ENCODE measurements around the gene TPM4.

Gene TPM4

GRCh38 chr19:16041991-16042386 lies 34.3 kb upstream of the TPM4 start:
- no peak for DNase-seq (ENCODE audit: low spot score)

- DNase-seq (ENCODE audit: low spot score), result no peak
These were observed 33.7 kb upstream of the TPM4 start for GRCh38 chr19:16042533-16043085.

DNA sequence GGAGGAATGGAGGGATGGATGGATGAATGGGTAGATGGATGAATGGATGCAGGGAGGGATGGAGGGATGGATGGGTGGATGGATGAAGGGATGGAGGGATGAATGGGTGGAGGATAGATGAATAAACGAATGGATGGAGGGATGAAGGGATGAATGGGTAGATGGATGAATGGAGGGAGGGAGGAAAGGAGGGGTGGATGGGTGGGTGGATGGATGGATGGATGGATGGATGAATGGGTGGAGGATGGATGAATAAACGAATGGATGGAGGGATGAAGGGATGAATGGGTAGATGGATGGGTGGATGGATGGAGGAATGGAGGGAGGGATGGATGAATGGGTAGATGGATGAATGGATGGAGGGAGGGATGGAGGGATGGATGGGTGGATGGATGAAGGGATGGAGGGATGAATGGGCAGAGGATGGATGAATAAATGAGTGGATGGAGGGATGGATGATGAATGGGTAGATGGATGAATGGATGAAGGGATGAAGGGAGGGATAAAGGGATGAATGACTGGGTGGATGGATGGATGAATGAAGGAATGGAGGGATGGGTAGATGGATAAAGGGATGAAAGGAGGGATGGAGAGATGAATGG lies 33.0 kb upstream of the TPM4 start:
- DNase-seq (ENCODE audit: low spot score), result no peak

GRCh38 chr19:16044746-16045145 lies 31.5 kb upstream of the TPM4 start:
- no peak for DNase-seq (ENCODE audit: low spot score)

GRCh38 chr19:16045171-16045570 lies 31.1 kb upstream of the TPM4 start:
- DNase-seq (ENCODE audit: low spot score), result no peak

- DNase-seq (ENCODE audit: low spot score), result no peak
These were observed 30.4 kb upstream of the TPM4 start for GRCh38 chr19:16045893-16046292.

GRCh38 chr19:16048583-16048982 lies 27.7 kb upstream of the TPM4 start:
- no peak for DNase-seq (ENCODE audit: low spot score)

DNA sequence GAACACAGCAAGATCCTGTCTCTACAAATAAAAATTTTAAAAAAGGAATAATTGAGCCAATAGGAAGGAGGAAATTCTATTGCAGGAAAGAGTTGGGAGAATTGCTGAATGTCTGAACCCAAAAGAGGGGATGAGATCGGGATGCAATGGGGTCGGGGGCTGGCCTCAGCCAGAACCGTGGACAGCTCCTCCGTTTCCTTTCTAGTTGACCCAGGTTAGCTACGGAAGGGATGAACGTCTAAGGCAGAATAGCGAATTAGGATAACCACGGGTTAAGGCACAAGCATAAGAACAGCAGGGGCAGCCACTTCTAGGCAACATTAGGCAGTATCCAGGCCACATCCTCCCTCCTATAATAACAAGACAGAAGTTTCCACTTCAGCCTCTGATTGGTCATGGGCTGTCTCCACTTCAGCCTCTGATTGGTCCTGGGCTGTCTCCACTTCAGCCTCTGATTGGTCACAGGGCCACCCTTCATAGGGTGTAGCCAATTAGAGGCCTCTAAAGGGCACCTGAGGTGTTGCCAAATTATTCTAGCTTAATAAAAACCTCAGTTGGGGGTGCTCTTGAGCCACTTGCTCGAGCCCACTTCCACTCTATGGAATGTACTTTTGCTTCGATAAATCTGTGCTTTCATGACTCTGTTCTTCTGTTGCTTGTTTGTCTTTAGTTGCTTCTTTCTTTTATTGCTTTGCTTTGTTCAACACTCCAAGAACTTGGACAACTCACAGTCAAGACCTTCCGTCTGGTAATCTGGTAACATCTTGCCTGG lies 24.9 kb upstream of the TPM4 start:
- no peak for DNase-seq (ENCODE audit: low spot score)

DNA sequence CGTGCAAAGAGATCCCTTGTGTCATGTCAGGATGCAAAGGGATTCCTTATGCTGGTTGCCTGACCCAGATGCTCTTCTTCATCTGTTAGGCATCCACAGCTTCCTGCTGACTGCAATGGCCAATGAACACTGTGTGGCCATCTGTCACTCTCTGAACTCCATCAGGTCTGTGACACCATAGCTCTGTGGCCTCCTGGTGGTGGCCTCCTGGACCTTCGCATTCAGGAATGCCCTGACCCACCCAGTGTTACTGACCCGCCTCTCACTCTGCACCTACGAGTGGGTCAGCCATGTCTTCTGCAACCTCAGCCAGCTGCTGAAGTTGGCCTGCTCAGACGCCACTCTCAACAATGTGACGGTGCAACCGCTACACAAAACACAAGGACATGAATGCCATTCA lies 23.9 kb upstream of the TPM4 start:
- no peak for DNase-seq (ENCODE audit: low spot score)

- DNase-seq (ENCODE audit: low spot score), result no peak
These were observed 19.2 kb upstream of the TPM4 start for GRCh38 chr19:16057062-16057461.

GRCh38 chr19:16060294-16060693 lies 16.0 kb upstream of the TPM4 start:
- DNase-seq (ENCODE audit: low spot score), result no peak

- no peak for DNase-seq (ENCODE audit: low spot score)
These were observed 14.4 kb upstream of the TPM4 start for GRCh38 chr19:16061943-16062342.

DNA sequence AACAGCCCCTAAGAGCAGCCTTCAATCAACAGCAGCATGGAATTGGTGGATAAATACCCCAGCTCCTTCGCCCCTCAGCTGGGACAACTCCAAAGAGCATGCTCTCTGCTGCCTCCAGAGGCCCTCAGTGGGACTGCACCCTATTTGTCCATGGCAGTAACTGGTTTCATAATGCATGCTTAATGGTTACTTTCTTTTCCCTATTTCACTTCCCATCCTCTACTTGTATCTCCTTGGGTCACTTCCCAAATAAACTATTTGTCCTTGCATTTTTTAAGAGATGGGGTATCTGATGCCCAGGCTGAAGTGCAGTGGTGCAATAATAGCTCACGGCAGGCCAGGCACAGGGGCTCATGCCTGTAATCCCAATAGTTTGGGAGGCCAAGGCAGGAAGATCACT lies 13.5 kb upstream of the TPM4 start:
- no peak for DNase-seq (ENCODE audit: low spot score)

GRCh38 chr19:16064209-16064889 lies 11.9 kb upstream of the TPM4 start:
- no peak for DNase-seq (ENCODE audit: low spot score)

GRCh38 chr19:16066611-16067104 lies 9.6 kb upstream of the TPM4 start:
- peak; percentile 84 for DNase-seq (ENCODE audit: low spot score)

- no peak for DNase-seq (ENCODE audit: low spot score)
These were observed 8.9 kb upstream of the TPM4 start for GRCh38 chr19:16067205-16067938.

GRCh38 chr19:16068696-16069259 lies 7.5 kb upstream of the TPM4 start:
- DNase-seq (ENCODE audit: low spot score), result no peak

GRCh38 chr19:16069813-16070365 lies 6.4 kb upstream of the TPM4 start:
- DNase-seq (ENCODE audit: low spot score), result no peak

GRCh38 chr19:16070366-16070990 lies 5.8 kb upstream of the TPM4 start:
- DNase-seq (ENCODE audit: low spot score), result peak; percentile 96

DNA sequence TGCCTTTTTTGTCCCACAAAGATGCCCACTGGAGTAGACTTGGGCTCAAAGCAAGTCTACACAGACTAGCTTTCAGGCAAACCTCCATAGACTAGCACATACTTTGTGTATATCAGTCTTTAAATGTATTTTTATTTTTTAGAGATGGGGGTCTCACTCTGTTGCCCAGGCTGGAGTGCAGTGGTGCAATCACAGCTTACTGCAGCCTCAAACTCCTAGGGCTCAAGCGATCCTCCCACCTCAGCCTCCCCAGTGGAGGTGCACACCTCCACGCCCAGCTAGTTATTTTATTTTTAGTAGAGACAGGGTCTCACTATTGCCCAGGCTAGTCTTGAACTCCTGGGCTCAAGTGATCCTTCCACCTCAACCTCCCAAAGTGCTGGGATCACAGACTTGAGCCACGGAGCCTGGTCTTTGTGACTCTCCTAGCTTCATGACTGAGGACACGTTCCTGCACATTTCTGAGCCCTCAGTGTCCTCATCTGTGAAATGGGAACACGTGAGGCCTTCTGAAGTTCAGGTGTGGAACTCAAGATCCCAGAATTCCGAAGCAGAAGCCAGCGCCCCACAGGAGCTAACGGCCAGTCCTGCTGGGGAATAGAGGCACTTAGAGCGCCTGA lies 5.1 kb upstream of the TPM4 start:
- no peak for DNase-seq (ENCODE audit: low spot score)

GRCh38 chr19:16073481-16073880 lies 2.8 kb upstream of the TPM4 start:
- DNase-seq (ENCODE audit: low spot score), result no peak

All from kidney capillary endothelial cell (primary cell).